Activated CD8-positive, alpha-beta T cell treated with anti-CD3 and anti-CD28 coated beads, Interleukin-2, amount 10 ng/mL, durations not matched to agents 7 days and 5 days (primary cell): ENCODE data around the gene HBZ. TPM values are rescaled to one million over a fixed set of nuclear protein-coding genes. Genes with fewer than 3 reads are reported as not detected.
"Not testable (repeated sequence)": the region's sequence is repeated elsewhere in the genome, so short reads cannot be mapped to it uniquely, and the experiment has no call there.

ENCODE experiments used
- ATAC-seq: fragments of 150-1000 bp; cut with Tn5 transposase; one replicate; pipeline ENCODE4 v1.10.0; 2021; ENCODE audit warnings: moderate library complexity
- CTCF ChIA-PET: fragments of 350-600 bp; sonication (Branson Sonifier 250); formaldehyde crosslinking; loops from one replicate; lab custom pipeline; 2021; ENCODE audit warnings: antibody characterized with exemption; lab: Charles Lee
- POLR2A ChIA-PET: fragments of 350-600 bp; sonication (Branson Sonifier 250); formaldehyde crosslinking; loops from one replicate; lab custom pipeline; 2021; ENCODE audit warnings: antibody characterized with exemption; lab: Charles Lee
- DNase-seq: peaks from one replicate; pipeline ENCODE4 v3.0.0-alpha.2; 2020
- H3K27ac Mint-ChIP-seq: one replicate; pipeline ENCODE4 v1.8.0; 2021; ENCODE audit warnings: mild to moderate bottlenecking, mixed read lengths
- H3K27me3 Mint-ChIP-seq: one replicate; pipeline ENCODE4 v1.8.0; 2021; ENCODE audit warnings: low read depth, mixed read lengths
- H3K36me3 Mint-ChIP-seq: one replicate; pipeline ENCODE4 v1.8.0; 2021; ENCODE audit warnings: low read depth, mixed read lengths
- H3K4me1 Mint-ChIP-seq: one replicate; pipeline ENCODE4 v1.8.0; 2021; ENCODE audit warnings: low read depth, mixed read lengths
- H3K4me3 Mint-ChIP-seq: one replicate; pipeline ENCODE4 v1.8.0; 2021; ENCODE audit warnings: mild to moderate bottlenecking, mixed read lengths
- H3K9me3 Mint-ChIP-seq: one replicate; pipeline ENCODE4 v1.8.0; 2022; ENCODE audit warnings: mixed read lengths; ENCODE audit not compliant: insufficient read depth
- total RNA-seq, 2 experiments: library from RNA; stranded (reverse); gene quantifications; one replicate each; pipeline ENCODE4 v1.2.3, GENCODE V29; 2021

Gene HBZ
- total RNA-seq, 2 experiments from 2014 or later = not detected

DNA sequence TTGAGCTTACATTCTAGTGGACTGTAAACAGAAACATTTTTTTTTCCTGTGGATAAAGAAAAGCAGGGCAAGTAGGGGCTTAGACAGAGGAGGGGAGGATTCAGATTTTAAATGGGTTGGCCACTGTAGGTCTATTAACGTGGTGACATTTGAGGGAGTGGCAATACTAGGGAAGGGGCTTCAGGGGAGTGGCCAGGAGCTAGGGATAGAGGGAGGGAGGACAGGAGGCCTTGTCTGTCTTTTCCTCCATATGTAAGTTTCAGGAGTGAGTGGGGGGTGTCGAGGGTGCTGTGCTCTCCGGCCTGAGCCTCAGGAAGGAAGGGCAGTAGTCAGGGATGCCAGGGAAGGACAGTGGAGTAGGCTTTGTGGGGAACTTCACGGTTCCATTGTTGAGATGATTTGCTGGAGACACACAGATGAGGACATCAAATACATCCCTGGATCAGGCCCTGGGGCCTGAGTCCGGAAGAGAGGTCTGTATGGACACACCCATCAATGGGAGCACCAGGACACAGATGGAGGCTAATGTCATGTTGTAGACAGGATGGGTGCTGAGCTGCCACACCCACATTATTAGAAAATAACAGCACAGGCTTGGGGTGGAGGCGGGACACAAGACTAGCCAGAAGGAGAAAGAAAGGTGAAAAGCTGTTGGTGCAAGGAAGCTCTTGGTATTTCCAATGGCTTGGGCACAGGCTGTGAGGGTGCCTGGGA is 6.8 kb downstream of the HBZ start:
- Mint-ChIP-seq H3K4me1 (peaks cover 7% of the 10 kb centered on the region), H3K9me3 (no peaks in the 10 kb centered on the region), H3K27me3 (peaks cover 33% of the 10 kb centered on the region), H3K4me3 (no peak overlapping the region), H3K36me3 (no peaks in the 10 kb centered on the region), H3K27ac (no peak overlapping the region)
- CTCF ChIA-PET = no interaction called here
- DNase-seq (no peak), ATAC-seq (no peak)
- POLR2A ChIA-PET = no interaction called here

DNA sequence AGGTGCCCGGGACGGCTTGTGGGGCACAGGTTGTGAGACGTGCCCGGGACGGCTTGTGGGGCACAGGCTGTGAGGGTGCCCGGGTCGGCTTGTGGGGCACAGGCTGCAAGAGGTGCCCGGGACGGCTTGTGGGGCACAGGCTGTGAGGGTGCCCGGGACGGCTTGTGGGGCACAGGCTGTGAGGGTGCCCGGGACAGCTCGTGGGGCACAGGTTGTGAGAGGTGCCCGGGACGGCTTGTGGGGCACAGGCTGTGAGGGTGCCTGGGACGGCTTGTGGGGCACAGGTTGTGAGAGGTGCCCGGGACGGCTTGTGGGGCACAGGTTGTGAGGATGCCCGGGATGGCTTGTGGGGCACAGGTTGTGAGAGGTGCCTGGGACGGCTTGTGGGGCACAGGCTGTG is 7.8 kb downstream of the HBZ start:
- H3K27ac Mint-ChIP-seq, H3K4me1 Mint-ChIP-seq, H3K36me3 Mint-ChIP-seq, H3K4me3 Mint-ChIP-seq, ATAC-seq, POLR2A ChIA-PET, CTCF ChIA-PET, H3K9me3 Mint-ChIP-seq, DNase-seq: not testable (repeated sequence)
- H3K27me3 Mint-ChIP-seq = peaks cover 29% of the 10 kb centered on the region

DNA sequence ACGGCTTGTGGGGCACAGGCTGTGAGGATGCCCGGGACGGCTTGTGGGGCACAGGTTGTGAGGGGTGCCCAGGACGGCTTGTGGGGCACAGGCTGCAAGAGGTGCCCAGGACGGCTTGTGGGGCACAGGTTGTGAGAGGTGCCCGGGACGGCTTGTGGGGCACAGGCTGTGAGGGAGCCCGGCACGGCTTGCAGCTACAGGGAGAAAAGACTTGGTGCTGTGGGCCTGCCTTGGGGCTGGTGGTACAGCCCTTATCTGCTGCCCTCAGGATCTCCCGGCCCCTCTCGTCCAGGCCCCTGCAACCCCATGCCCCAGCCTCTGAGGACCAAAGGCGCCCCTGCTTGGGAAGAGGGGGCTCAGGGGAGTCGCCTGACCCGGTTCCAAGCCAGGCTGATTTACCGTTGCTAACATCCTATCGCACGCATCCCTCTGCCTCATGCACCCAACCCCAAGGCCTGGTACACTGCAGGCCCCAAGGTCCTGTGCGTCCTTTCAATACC is 8.3 kb downstream of the HBZ start:
- H3K9me3 Mint-ChIP-seq = no peaks in the 10 kb centered on the region
- no peak overlapping the region for H3K4me3 Mint-ChIP-seq
- H3K4me1 Mint-ChIP-seq = no peaks in the 10 kb centered on the region
- ATAC-seq (no peak), DNase-seq (no peak)
- no peak overlapping the region for H3K27ac Mint-ChIP-seq
- CTCF ChIA-PET = no interaction called here
- H3K36me3 Mint-ChIP-seq = no peaks in the 10 kb centered on the region
- POLR2A ChIA-PET = no interaction called here
- peaks cover 30% of the 10 kb centered on the region for H3K27me3 Mint-ChIP-seq

DNA sequence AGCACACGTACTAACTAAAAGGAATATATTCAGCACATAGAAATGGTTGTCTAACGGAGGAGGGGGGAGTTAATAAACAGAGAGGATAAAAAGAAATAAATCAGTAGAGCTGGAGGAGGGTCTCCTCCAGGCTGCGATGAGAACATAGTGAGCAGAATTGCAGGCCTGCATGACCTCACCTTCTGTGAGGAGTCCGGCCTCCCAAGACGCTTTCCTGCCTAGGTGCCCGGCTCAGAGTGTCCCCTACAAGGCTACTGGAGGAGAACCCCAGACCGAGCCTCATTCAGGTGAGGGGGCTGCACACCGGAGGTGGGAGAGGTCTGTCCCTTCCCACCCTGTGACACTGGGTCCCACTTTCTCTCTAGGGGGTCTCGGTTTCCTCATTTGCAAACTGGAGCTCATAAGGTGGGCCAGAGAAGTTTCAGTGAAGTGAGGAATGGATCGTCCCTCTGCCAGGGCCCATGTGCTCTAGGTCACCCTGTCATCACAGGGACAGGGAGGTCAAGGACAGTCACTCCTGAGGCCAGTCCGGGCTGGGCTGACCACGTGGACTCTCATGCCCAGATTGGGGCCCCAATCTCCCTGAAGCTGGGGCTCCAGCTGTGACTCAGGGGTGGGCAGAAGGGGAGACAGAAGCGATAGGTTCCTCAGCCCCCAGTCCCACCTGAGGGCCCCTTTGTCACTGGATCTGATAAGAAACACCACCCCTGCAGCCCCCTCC is 10.0 kb downstream of the HBZ start:
- H3K4me3 Mint-ChIP-seq = no peak overlapping the region
- ATAC-seq (no peak), DNase-seq (no peak)
- ChIA-PET POLR2A (no interaction called here), CTCF (interaction anchor here (0.8 to 1.3 kb wide), 2 partner anchors 55 to 96 kb away, joined by 3 to 4 read pairs; no protein-coding TSS in a partner anchor)
- no peak overlapping the region for H3K27ac Mint-ChIP-seq
- H3K4me1 Mint-ChIP-seq = peaks cover 5% of the 10 kb centered on the region
- H3K36me3 Mint-ChIP-seq = no peaks in the 10 kb centered on the region
- H3K27me3 Mint-ChIP-seq = peaks cover 37% of the 10 kb centered on the region
- H3K9me3 Mint-ChIP-seq = no peaks in the 10 kb centered on the region

GRCh38 chr16:163139-163538 is 10.7 kb downstream of the HBZ start:
- H3K27ac Mint-ChIP-seq, H3K9me3 Mint-ChIP-seq, H3K4me1 Mint-ChIP-seq, H3K36me3 Mint-ChIP-seq, DNase-seq, H3K4me3 Mint-ChIP-seq, ATAC-seq, POLR2A ChIA-PET, CTCF ChIA-PET: not testable (repeated sequence)
- H3K27me3 Mint-ChIP-seq = peaks cover 40% of the 10 kb centered on the region

DNA sequence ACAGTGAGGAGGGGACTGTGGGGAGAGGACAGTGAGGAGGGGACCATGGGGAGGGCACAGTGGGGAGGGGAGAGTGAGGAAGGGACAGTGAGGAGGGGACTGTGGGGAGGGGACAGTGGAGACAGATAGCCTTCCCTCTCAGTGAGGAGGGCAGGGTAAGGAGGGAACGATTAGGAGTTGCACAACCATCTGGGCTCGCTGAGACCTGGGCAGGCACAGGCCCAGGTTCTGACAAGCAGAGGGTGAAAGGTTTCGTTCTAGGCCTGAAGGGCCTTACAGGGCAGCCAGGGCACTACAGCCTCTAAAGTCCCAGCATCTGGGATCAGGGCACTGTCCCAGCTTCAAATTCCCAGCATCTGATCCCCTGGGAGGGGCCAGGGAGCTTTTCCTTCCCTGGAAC is 11.3 kb downstream of the HBZ start:
- DNase-seq, POLR2A ChIA-PET, CTCF ChIA-PET, H3K4me3 Mint-ChIP-seq, ATAC-seq, H3K27ac Mint-ChIP-seq, H3K36me3 Mint-ChIP-seq, H3K9me3 Mint-ChIP-seq, H3K4me1 Mint-ChIP-seq: not testable (repeated sequence)
- peaks cover 41% of the 10 kb centered on the region for H3K27me3 Mint-ChIP-seq

GRCh38 chr16:164134-164823 is 11.8 kb downstream of the HBZ start:
- H3K4me3 Mint-ChIP-seq, H3K4me1 Mint-ChIP-seq, DNase-seq, H3K9me3 Mint-ChIP-seq, POLR2A ChIA-PET, H3K36me3 Mint-ChIP-seq, H3K27ac Mint-ChIP-seq, CTCF ChIA-PET: not testable (repeated sequence)
- H3K27me3 Mint-ChIP-seq = peaks cover 42% of the 10 kb centered on the region
- peak; percentile 59 for ATAC-seq

DNA sequence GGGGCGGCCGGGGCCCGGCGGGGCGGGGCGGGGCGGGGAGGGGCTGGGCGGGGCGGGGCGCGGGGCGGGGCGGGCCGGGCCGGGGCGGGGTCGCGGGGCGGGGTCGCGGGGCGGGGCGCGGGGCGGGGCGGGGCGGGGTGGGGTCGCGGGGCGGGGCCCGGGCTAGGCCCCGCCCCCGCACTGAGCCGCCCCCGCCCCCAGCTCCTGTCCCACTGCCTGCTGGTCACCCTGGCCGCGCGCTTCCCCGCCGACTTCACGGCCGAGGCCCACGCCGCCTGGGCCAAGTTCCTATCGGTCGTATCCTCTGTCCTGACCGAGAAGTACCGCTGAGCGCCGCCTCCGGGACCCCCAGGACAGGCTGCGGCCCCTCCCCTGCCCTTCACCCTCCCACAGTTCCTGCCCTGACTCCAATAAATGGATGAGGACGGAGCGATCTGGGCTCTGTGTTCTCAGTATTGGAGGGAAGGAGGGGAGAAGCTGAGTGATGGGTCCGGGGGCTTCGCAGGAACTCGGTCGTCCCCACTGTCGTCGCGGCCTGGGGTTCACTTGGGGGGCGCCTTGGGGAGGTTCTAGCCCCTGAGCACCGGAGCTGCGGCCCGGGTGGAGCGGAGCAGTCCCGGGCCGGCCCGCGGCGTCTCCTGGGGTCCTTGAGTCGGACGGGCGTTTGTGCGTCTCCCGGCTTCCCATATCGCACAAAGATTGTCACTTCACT is 12.5 kb downstream of the HBZ start:
- POLR2A ChIA-PET = no interaction called here
- Mint-ChIP-seq H3K4me3 (no peak overlapping the region), H3K9me3 (no peaks in the 10 kb centered on the region), H3K4me1 (peaks cover 5% of the 10 kb centered on the region), H3K27ac (no peak overlapping the region), H3K27me3 (peaks cover 40% of the 10 kb centered on the region), H3K36me3 (no peaks in the 10 kb centered on the region)
- CTCF ChIA-PET = no interaction called here
- ATAC-seq (peak; percentile 43), DNase-seq (no peak)

- peaks cover 45% of the 10 kb centered on the region for H3K27me3 Mint-ChIP-seq
- peak; percentile 13 for ATAC-seq
Measured at GRCh38 chr16:165539-166374, 13.3 kb downstream of the HBZ start, which contains the start of gene HBM. Gene HBM, plus strand, starts transcription at chr16:165978. Its CDS starts 20 bp downstream, at chr16:165998.

GRCh38 chr16:166375-167121 is 14.1 kb downstream of the HBZ start:
- CTCF ChIA-PET = no interaction called here
- no peak overlapping the region for H3K27ac Mint-ChIP-seq
- ATAC-seq = no peak

More at GRCh38 chr16:165539-166374, 13.3 kb downstream of the HBZ start, which contains the start of gene HBM:
- ChIA-PET POLR2A (no interaction called here), CTCF (no interaction called here)
- DNase-seq = no peak
- peaks cover 5% of the 10 kb centered on the region for H3K4me1 Mint-ChIP-seq
- no peaks in the 10 kb centered on the region for H3K36me3 Mint-ChIP-seq
- no peaks in the 10 kb centered on the region for H3K9me3 Mint-ChIP-seq
- H3K4me3 Mint-ChIP-seq = peak within 1 kb of the TSS; percentile 31
- no peak within 1 kb of the TSS for H3K27ac Mint-ChIP-seq

More at GRCh38 chr16:166375-167121, 14.1 kb downstream of the HBZ start:
- H3K4me3 Mint-ChIP-seq = no peak overlapping the region
- POLR2A ChIA-PET = no interaction called here
- H3K36me3 Mint-ChIP-seq = no peaks in the 10 kb centered on the region
- peaks cover 5% of the 10 kb centered on the region for H3K4me1 Mint-ChIP-seq
- no peaks in the 10 kb centered on the region for H3K9me3 Mint-ChIP-seq
- H3K27me3 Mint-ChIP-seq = peaks cover 48% of the 10 kb centered on the region
- DNase-seq = no peak
